Fibroblast of the aortic adventitia (primary cell): ENCODE data around the gene EVPLL. TPM values are rescaled to one million over a fixed set of nuclear protein-coding genes. Genes with fewer than 3 reads are reported as not detected.
"Not testable (repeated sequence)": the region's sequence is repeated elsewhere in the genome, so short reads cannot be mapped to it uniquely, and the experiment has no call there.

Experiments used
- DNase-seq: peaks from one replicate; pipeline ENCODE4 v3.0.0-alpha.2; 2010; ENCODE audit warnings: low read depth
- H3K4me3 ChIP-seq: 2 replicates; pipeline ENCODE4 v1.5.1; 2011; ENCODE audit warnings: low read depth, mild to moderate bottlenecking, control low read depth, low read length, moderate library complexity
- total RNA-seq: library from RNA; depleted of rRNA; stranded (reverse); fragments of >200 nt; gene quantifications from 2 replicates; pipeline ENCODE4 v1.2.3, GENCODE V29; 2012; ENCODE audit warnings: low replicate concordance
- TF ChIP-seq, protein P1 (sequence below): IDR thresholded peaks from 2 replicates; pipeline ENCODE4 v1.5.1; 2011; ENCODE audit warnings: mild to moderate bottlenecking, low read length, control low read depth, inconsistent platforms; ENCODE audit not compliant: insufficient read depth

The EVPLL gene
- total RNA-seq, 1 donor: not detected

DNA sequence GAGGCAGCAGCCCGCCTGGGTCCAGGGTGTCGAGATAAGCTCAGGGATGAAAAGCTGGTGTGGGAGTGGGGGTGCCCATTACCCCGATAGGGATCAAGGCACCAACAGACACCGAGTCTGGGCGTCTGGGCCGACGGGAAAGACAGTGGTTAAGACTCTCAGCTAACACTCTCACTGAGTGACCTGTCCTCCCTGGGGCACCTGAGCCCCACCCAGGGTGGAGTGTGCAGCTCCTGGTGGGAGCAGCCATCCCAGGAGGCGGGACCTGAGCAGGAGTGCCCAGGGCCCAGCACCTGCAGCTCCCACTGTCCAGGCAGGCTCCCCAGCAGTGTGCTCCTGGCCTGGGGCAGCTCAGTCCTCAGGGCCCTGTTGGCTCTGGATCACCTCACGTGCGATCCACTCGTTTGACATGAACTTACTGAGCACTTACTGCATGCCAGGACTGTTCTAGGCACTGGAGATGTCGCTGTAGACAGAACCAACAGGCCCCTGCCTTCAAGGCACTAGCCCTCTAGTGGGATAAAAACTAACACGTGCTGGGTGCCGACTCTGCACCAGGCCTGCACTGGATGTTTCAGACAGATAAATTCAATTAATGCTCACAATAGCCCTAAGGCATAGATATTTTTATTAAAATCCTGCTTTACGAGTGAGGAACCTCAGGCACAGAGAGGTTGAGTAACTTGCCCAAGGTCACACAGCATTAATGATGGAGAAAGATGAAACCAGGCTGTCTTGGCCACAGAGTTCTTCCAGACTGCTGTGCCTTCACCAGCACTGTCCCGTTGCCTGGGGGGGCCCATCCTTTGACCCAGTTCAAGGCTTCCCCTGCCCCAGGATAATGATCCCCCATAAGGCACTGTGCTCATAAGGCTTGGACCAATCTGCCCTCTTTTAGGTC, 1.9 kb downstream of the EVPLL start:
- TF ChIP-seq, protein P1, sequence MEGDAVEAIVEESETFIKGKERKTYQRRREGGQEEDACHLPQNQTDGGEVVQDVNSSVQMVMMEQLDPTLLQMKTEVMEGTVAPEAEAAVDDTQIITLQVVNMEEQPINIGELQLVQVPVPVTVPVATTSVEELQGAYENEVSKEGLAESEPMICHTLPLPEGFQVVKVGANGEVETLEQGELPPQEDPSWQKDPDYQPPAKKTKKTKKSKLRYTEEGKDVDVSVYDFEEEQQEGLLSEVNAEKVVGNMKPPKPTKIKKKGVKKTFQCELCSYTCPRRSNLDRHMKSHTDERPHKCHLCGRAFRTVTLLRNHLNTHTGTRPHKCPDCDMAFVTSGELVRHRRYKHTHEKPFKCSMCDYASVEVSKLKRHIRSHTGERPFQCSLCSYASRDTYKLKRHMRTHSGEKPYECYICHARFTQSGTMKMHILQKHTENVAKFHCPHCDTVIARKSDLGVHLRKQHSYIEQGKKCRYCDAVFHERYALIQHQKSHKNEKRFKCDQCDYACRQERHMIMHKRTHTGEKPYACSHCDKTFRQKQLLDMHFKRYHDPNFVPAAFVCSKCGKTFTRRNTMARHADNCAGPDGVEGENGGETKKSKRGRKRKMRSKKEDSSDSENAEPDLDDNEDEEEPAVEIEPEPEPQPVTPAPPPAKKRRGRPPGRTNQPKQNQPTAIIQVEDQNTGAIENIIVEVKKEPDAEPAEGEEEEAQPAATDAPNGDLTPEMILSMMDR: no peak
- no peak overlapping the region for H3K4me3 ChIP-seq
- DNase-seq: no peak

DNA sequence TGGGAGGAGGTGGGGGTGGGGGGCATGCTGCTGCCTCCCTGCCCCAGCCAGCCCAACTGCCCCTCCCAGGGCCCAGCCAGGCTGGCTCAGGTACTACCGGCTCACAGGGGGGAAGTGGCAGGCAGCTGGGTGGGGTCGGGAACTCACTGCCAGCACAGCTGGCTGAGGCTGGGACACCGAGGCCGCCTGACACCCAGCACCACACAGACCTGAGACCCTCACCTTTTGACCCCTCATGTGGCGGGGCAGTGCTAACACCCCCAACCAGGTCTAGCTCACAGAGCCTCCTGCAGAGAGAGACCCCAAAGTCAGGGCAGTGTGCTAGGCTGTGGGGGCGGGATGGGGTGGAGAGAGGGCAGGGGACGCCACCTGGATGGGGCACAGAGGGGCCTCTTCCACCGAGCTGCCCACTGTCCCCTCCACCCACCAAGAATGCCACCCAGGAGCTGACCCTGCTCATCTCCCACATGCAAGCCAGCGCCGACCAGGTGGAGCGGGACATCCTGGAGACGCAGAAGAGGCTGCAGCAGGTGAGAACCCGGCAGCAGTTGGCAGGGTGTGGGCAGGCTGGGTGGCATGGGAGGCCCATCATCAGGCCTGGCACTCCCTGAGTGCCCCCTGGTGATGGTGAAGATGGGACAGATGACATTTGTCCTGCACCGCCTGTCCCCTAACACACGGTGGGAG, 3.0 kb downstream of the EVPLL start:
- TF ChIP-seq, protein P1: no peak
- DNase-seq: no peak
- H3K4me3 ChIP-seq: no peak overlapping the region

DNA sequence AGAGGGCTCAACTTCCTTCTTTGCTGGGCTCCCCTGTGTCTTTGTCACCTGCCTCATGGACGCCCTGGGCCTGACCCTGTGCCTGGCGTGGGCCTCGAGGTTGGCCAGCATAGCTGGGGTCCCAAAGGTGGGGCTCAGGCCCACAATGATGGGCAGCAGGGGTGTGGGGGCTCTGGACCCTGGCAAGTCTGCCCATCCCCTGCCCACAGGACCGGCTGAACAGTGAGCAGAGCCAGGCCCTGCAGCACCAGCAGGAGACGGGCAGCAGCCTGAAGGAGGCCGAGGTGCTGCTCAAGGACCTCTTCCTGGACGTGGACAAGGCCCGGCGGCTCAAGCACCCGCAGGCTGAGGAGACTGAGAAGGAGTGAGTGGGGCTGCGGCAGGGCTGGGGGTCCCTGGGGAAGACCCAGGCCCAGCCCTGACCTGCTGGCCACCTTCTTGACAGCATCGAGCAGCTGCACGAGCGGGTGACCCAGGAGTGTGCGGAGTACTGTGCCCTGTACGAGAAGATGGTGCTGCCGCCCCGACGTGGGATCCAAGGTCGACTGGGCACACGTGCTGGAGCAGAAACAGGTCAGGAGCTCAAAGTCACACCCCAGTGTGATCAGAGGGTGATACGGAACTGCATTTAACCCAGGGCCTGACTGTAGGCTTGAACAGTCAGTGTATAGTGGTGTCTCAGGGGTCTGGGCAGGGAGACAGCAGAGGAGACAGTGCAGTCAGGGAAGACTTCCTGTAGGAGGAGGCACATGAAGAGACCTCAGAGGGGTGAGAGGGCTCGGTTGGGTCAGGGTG, 3.8 kb downstream of the EVPLL start:
- H3K4me3 ChIP-seq: no peak overlapping the region
- DNase-seq: no peak
- TF ChIP-seq, protein P1: no peak

DNA sequence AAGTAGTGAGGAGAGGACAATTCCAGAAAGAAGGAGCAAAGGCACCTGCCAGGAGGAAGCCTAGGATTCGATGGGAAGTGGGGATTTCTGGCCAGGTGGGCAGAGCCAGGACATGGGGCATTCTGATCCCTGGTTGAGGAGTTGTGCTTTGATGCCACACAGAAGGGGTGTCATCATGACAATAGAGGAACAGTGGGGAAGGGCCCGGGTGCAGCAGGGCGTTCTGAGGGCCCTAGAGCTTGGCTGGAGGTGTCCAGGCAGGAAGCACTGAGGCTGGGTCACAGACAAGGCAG, 4.3 kb downstream of the EVPLL start:
- no peak overlapping the region for H3K4me3 ChIP-seq
- no peak for DNase-seq
- TF ChIP-seq, protein P1: no peak

DNA sequence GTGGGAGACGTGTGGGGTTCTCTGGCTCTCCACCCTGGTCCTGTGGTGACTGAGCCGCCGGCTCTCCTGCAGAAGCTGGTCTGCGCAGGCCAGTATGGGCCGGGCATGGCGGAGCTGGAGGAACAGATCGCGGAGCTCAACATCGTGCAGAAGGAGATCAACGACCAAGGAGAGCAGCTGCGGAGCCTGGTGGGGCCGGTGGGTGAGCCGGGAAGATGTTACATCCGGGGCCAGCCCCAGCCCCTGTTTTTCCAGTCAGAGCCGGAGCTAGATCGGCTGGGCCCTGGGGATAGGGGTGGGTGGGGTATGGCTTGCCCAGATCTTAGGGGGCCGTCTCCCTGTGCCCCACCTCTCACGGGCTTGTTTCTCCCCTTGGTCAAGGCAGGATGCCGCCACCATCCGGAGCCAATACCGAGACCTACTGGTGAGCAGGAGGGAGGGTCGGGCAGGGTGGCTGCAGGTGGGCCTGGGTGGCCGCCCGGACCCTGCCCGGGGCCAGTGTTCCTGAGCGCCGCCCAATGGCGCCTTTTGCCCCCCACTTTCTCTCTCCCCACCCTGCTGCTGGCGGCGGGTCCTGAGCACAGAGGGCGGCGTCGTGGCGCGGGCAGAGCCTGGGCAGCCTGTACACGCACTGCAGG, 5.0 kb downstream of the EVPLL start:
- no peak overlapping the region for H3K4me3 ChIP-seq
- no peak for DNase-seq
- TF ChIP-seq, protein P1: no peak

DNA sequence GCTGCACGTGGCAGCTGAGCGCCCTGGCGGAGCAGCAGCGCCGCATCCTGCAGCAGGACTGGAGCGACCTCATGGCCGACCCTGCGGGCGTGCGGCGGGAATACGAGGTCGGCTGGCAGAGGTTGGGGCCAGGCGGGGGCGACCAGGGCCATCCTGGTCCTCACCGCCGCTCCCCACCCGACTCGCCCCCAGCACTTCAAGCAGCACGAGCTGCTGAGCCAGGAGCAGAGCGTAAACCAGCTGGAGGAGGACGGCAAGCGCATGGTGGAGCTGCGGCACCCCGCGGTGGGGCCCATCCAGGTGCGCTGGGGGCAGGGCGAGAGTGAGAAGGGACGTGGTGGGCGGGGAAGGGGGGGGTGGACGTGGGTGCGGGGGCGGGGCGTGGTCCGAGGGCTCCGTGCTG, 5.5 kb downstream of the EVPLL start:
- DNase-seq: not testable (repeated sequence)

DNA sequence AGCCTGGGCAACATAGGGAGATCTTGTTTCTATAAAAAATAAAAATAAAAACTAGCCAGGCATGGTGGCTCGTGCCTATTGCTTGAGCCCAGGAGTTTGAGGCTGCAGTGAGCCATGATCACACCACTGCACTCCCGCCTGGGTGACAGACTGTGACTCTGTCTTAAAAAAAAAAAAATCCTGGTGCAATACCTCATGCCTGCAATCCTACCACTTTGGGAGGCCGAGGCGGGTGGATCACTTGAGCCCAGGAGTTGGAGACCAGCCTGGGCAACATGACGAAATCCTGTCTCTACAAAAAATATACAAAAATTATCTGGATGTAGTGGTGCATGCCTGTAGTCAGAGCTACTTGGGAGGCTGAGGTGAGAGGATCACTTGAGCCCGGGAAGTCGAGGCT, 6.7 kb downstream of the EVPLL start:
- not testable (repeated sequence) for DNase-seq

More for the DNA sequence above, 5.5 kb downstream of the EVPLL start:
- H3K4me3 ChIP-seq: not testable (repeated sequence)

DNA sequence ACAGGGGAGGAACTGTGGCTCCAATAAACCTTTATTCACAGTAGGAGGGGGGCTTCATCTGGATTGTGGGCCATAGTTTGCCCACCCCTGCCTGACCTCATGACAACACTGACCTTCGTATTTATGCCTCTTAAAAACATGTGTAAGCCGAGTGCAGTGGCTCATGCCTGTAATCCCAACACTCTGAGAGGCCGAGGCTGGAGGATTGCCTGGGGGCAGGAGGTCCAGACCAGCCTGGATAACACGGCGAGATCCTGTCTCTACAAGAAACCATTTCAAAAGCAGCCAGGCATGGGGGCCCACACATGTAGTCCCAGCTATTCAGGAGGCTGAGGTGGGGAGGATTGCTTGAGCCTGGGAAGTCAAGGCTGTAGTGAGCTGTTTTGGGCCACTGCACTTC, 10.0 kb downstream of the EVPLL start:
- not testable (repeated sequence) for DNase-seq, H3K4me3 ChIP-seq

More for the DNA sequence above, 6.7 kb downstream of the EVPLL start:
- H3K4me3 ChIP-seq: not testable (repeated sequence)

DNA sequence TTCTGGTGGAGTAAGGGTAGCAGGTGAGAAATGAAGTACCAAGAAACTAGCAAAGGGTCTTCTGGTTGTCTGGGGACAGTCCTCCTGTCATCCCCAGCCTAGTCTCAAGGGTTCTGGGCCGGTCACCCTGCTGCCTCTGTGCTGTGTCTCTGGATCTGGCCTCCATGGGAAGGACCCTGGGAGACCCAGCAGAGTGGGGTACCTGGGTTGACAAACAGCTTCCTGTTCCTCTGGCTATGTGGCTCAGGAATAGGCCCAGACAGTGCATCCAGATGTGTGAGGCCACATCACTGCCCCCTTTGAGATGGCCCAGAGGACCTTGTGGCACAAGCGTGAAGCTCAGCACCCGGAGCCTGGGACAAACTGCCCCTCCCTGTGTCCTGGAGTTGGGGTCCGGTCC, 10.7 kb downstream of the EVPLL start:
- DNase-seq: not testable (repeated sequence)

DNA sequence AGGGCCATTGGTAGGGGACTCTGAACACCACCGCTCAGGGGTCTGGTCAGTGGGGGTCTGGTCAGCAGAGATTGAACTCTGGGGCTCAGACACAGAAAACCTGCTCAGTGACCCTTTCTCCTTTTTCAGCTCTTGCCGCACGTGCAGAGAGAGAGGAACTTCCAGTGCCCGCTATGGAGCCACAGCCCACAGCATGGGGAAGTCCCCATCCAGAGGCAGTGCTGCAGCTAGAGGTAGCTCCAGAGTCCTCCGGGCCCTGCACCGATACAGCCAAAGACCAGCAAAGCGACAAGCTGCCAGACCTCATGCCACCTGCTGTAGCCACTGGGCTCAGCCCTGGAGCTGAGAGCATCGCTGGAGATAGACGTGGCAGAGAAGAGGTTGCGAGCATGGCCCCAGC, 11.2 kb downstream of the EVPLL start:
- not testable (repeated sequence) for DNase-seq, H3K4me3 ChIP-seq

More for the DNA sequence above, 10.7 kb downstream of the EVPLL start:
- H3K4me3 ChIP-seq: not testable (repeated sequence)

DNA sequence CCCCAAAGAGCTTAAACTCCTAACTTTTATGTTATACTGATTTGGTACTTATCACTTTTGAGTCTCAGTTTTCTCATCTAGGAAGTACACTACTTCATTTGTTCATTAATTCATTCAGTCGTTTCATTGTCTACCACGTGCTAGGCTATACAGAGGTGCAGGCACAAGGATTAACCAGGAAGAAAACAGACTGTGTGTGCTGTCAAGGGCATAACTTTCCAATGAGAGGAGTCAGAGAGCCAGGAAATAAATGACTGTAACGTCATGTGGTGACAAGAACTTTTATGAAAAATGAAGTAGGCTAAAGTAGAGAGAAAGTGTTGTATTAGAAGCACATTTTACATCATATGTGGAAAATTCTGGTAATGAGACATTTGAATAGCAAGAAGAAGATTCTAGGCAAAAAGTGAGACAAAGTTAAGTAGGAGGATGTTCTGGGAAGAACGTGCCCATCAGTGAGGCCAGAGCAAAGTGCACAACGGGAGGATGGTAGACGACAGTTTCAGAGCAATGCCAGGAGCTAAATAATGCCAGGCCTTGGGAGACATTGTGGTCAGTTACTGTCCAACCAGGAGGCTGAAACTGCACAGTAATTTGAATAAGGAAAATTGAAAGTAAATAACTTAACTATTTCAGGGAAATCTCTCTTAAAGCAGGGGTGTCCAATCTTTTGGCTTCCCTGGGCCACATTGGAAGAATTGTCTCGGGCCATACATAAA, 24.5 kb downstream of the EVPLL start:
- not testable (repeated sequence) for DNase-seq, H3K4me3 ChIP-seq
